Muscle layer of duodenum (tissue), 2 donors: ENCODE results near the gene RIOK1.

Experiments used
- H3K27ac ChIP-seq: one replicate; pipeline ENCODE4 v1.7.0; 2013; ENCODE audit warnings: mild to moderate bottlenecking, low read length
- H3K27me3 ChIP-seq: one replicate; pipeline ENCODE4 v1.7.0; 2013; ENCODE audit warnings: low read depth, mild to moderate bottlenecking, control low read depth, low read length
- H3K36me3 ChIP-seq, 2 donors: one replicate each; pipeline ENCODE4 v1.7.0; 2013; ENCODE audit warnings: low read length in 2 of 2, control low read depth in 1 of 2, mild to moderate bottlenecking in 1 of 2; ENCODE audit not compliant: insufficient read depth in 2 of 2, control insufficient read depth in 1 of 2
- H3K4me1 ChIP-seq, 2 donors: one replicate each; pipeline ENCODE4 v1.7.0; 2013; ENCODE audit warnings: low read length in 2 of 2, mild to moderate bottlenecking in 2 of 2, control low read depth in 1 of 2, moderate library complexity in 1 of 2; ENCODE audit not compliant: insufficient read depth in 2 of 2, control insufficient read depth in 1 of 2
- H3K4me3 ChIP-seq, 2 donors: one replicate each; pipeline ENCODE4 v1.7.0; 2013; ENCODE audit warnings: low read length in 2 of 2, low read depth in 1 of 2, mild to moderate bottlenecking in 1 of 2
- H3K9me3 ChIP-seq, 2 donors: one replicate each; pipeline ENCODE4 v1.7.0; 2013; ENCODE audit warnings: low read length in 2 of 2, control low read depth in 1 of 2, mild to moderate bottlenecking in 1 of 2; ENCODE audit not compliant: control insufficient read depth in 1 of 2
- donor health status: healthy.

RIOK1 gene

DNA sequence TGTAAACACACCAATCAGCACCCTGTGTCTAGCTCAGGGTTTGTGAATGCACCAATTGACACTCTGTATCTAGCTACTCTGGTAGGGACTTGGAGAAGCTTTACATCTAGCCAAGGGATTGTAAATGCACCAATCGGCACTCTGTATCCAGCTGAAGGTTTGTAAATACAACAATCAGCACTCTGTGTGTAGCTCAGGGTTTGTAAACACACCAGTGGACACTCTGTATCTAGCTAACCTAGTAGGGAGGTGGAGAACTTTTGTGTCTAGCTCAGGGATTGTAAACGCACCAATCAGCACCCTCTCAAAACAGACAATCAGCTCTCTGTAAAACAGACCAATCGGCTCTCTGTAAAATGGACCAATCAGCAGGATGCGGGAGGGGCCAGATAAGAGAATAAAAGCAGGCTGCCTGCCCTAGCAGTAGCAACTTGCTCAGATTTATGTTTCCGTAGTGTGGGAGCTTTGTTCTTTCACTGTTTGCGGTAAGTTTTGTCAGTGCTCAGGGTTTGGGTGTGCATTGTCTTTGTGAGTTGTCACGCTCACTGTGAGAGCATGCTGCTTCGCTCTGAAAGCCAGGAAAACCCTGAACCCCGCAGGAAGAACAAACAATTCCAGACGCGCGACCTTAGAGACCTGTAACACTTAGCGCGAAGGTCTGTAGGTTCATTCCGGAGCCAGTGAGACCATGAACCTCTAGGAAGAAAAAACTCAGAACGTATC lies 37.0 kb downstream of the RIOK1 start:
- Histone ChIP-seq H3K9me3 (no peaks in the 10 kb centered on the region), H3K4me1 (no peaks in the 10 kb centered on the region), H3K27me3 (no peaks in the 10 kb centered on the region), H3K4me3 (no peak overlapping the region), H3K27ac (no peak overlapping the region), H3K36me3 (no peaks in the 10 kb centered on the region)

DNA sequence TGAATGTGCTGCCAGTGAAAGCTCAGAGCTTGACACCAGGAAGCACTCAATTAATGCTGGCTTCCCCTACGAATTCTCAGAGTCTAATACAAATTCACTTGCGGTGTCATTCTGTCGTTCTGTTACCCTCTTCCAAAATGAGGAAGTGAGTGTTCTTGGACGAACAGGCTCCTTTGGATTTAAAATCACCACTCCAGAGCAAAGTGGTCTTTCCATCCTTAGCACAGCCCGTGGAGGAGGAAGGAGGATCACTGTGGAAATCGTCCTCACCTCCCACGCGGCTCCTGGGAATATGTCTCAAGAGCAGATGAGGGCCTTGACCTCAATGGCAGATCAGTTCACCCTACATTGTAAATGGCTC lies 41.7 kb downstream of the RIOK1 start:
- H3K27me3 ChIP-seq = no peaks in the 10 kb centered on the region
- H3K36me3 ChIP-seq = no peaks in the 10 kb centered on the region
- no peaks in the 10 kb centered on the region for H3K9me3 ChIP-seq
- no peak overlapping the region for H3K4me3 ChIP-seq
- H3K4me1 ChIP-seq = no peaks in the 10 kb centered on the region
- no peak overlapping the region for H3K27ac ChIP-seq

DNA sequence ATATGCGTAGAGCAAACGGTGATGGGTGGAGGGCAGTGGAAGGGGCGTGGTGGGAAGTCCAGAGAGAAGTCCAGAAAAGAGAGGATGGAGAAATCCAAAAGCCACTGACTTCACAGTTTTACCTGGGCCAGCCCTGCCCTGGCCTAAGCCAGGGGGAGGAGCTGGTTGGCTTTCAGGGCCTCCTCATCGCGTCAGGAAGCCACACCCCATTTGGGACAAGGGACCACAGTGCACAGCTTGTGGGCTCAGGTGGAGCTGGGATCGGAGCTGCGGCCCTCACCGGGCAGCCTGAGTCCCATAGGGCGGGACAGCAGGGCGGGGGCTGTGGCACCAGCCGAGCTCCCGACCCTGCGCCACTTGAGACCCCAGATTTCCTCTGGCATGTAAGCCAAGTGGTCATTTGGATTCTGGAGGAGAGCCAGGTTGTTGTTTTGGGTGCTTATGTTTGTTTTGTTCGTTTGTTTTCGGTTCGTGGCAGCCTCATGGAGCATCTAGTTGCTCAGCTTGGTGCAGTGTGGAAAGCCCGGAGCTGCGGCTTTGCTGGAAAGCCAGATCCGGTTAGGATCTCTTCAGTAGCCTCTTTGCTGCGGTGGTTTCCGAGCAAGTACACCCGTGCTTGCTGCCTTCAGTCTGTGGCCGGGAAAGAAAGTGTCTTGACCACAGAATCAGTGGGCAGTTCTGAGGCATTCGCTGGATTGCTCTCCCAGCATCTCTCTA lies 42.2 kb downstream of the RIOK1 start:
- H3K4me3 ChIP-seq = no peak overlapping the region

DNA sequence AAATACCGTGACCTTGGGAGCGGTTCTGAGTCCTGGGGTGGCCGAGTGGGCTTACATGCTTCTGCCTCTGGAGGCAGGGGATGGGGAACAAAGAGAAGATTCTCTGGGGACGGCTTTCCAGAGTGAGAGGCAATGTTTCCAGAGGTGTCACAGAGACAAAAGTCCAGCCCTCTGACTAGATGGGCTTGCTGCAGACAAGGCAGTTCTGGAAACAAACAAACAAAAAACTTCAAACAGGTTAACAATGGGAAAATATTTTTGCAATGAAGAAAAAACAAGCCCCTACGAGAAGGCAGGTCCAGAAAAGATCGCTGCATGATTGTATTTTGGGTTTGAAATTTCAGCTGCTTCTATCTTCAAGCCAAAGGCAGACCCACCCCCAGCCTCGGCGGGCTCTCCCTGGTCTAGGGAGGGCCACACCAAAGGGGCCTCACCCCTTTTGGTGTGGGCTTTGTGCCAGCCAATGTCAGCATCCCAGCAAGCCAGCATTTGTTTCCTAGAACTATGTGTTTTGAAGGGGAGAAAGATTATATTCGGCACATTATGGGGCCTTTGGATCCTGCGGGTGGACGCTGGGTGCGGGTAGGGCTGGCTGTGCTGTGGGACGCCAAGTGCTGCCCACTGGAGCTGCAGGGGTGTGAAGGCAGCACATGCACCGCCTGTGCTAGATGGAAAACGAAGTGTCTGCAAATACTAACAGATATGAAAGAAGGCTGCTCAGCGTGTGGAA lies 42.9 kb downstream of the RIOK1 start:
- no peaks in the 10 kb centered on the region for H3K4me1 ChIP-seq
- no peaks in the 10 kb centered on the region for H3K36me3 ChIP-seq
- no peak overlapping the region for H3K4me3 ChIP-seq
- no peak overlapping the region for H3K27ac ChIP-seq
- H3K27me3 ChIP-seq = no peaks in the 10 kb centered on the region
- no peaks in the 10 kb centered on the region for H3K9me3 ChIP-seq

More for the DNA sequence above, 42.2 kb downstream of the RIOK1 start:
- Histone ChIP-seq H3K36me3 (no peaks in the 10 kb centered on the region), H3K4me1 (no peaks in the 10 kb centered on the region), H3K27me3 (no peaks in the 10 kb centered on the region), H3K27ac (no peak overlapping the region), H3K9me3 (no peaks in the 10 kb centered on the region)

DNA sequence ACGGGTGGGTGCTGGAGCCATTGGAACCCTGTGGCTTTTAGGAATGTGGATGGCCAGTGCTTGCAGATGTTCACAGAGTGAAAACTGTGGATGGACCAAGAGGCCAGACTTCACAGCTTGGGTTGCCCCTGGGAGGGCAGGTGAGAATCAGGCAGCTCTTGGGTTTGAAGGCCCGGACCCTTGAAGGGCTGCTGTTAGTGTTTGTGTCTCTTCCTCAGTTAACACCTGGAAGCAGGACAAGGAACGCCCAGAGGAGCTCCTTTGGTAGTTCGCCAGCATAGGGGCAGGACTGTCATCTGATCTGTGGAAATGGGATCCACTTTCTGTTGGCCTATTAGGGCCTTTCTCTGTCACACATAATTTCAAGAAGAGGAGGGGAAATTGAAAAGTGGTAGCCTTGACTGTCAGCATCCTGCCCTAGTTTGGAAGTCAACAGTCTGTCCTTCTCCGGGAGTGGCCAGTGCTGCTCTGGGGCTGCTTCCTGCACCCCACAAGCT lies 43.6 kb downstream of the RIOK1 start:
- Histone ChIP-seq H3K27ac (no peak overlapping the region), H3K9me3 (no peaks in the 10 kb centered on the region), H3K36me3 (no peaks in the 10 kb centered on the region), H3K4me3 (no peak overlapping the region), H3K4me1 (no peaks in the 10 kb centered on the region), H3K27me3 (no peaks in the 10 kb centered on the region)

DNA sequence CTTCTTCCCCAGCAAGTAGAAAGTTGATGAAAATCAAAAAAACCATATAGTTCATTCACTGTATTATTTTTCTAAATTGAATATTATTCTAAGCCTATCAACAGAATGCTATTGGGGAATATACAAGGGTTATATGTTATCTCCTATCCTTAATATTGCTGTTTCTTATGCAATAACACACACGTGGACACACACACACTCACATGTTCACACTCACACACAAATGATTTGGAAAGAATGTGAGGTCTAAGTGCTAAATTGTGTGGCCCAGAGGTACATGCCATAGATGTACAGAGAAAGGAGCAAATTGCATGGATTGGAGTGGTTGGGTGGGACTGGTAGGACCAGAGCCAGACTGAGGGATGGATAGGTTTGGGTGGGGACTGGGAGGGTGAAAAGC lies 45.1 kb downstream of the RIOK1 start:
- Histone ChIP-seq H3K27me3 (no peaks in the 10 kb centered on the region), H3K4me3 (no peak overlapping the region), H3K9me3 (no peaks in the 10 kb centered on the region)

DNA sequence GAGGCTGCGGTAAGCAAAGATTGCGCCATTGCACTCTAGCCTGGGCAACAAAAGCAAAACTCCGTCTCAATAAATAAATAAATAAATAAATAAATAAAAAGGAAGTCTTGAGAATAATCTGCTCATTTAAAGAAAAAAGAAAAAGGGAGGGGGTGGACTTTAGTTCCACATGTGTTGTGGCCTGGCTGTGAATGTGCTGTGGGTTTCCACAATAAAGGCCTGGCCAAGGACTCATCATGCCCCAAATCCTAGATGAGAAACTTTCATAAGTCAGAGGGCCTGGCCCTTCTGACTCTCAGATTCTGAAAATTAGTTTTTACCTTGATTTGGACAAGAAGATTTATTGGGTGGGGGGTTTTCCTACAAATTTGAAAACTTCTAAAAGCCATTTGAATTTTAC lies 48.4 kb downstream of the RIOK1 start:
- no peaks in the 10 kb centered on the region for H3K9me3 ChIP-seq
- H3K27ac ChIP-seq = no peak overlapping the region
- no peak overlapping the region for H3K4me3 ChIP-seq
- H3K4me1 ChIP-seq = no peaks in the 10 kb centered on the region
- no peaks in the 10 kb centered on the region for H3K36me3 ChIP-seq
- H3K27me3 ChIP-seq = no peaks in the 10 kb centered on the region

More for the DNA sequence above, 45.1 kb downstream of the RIOK1 start:
- Histone ChIP-seq H3K27ac (no peak overlapping the region), H3K36me3 (no peaks in the 10 kb centered on the region), H3K4me1 (no peaks in the 10 kb centered on the region)

DNA sequence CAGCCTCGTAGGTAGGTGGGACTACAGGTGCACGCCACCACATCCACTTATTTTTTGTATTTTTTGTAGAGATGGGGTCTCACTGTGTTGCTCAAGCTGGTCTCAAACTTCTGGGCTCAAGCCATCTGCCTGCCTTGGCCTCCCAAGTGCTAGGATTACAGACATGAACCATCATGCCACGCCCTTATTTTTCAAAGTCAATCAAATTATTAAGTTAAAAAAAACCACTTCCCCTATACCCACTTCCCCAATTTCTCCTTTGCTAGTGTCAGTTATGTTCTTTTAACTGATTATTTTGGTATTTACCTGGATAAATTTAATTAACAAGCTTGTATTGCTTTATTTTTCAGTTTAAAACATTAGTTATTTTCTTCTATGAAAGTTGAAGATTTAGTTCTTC lies 49.6 kb downstream of the RIOK1 start:
- H3K27me3 ChIP-seq = no peaks in the 10 kb centered on the region
- H3K4me1 ChIP-seq = no peaks in the 10 kb centered on the region
- H3K27ac ChIP-seq = no peak overlapping the region
- H3K4me3 ChIP-seq = no peak overlapping the region
- H3K36me3 ChIP-seq = no peaks in the 10 kb centered on the region
- H3K9me3 ChIP-seq = no peaks in the 10 kb centered on the region

DNA sequence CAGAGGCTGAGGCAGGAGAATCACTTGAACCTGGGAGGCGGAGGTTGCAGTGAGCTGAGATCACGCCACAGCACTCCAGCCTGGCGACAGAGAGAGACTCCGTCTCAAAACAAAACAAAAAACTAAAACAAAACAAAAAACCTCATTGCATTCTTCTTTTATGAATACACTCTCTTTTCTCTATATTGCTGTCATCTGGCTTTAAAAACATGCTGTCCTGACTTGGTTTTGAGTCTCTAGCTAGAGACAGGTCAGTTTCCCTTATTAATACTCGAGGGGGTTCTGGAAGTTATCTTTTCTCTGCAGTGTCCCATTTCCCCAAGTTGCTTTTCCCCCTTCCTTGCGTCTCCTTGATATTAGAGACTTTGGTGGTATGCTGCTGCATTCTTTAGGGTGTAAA lies 50.9 kb downstream of the RIOK1 start:
- H3K27ac ChIP-seq = no peak overlapping the region
- no peaks in the 10 kb centered on the region for H3K9me3 ChIP-seq
- H3K4me1 ChIP-seq = no peaks in the 10 kb centered on the region
- no peaks in the 10 kb centered on the region for H3K36me3 ChIP-seq
- no peak overlapping the region for H3K4me3 ChIP-seq
- no peaks in the 10 kb centered on the region for H3K27me3 ChIP-seq

DNA sequence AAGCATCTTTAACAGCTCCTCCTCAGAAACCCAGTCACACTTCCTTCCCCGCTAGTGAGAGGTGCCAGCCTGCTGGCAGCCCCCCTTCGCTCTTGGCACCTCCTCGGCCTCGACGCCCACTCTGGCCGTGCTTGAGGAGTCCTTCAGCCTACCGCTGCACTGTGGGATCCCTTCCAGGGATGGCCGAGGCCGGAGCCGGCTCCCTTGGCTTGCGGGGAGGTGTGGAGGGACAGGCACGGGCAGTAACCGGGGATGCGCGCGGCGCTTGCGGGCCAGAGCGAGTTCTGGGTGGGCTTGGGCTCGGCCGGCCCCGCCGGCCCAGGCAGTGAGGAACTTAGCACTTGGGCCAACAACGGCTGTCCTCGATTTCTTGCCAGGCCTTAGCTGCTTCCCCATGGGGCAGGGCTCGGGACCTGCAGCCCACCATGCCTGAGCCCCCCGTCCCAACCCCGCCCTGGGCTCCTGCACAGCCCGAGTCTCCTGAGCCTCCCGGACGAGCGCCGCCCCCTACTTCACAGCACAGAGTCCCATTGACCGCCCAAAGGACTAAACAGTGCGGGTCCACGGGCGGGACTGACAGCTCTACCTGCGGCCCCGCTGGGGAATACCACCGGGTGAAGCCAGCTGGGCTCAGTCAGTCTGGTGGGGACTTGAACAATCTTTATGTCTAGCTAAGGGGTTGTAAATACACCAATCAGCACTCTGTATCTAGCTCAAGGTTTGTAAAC lies 51.6 kb downstream of the RIOK1 start:
- no peaks in the 10 kb centered on the region for H3K9me3 ChIP-seq
- H3K4me1 ChIP-seq = no peaks in the 10 kb centered on the region
- no peak overlapping the region for H3K27ac ChIP-seq
- H3K27me3 ChIP-seq = no peaks in the 10 kb centered on the region
- H3K36me3 ChIP-seq = no peaks in the 10 kb centered on the region
- no peak overlapping the region for H3K4me3 ChIP-seq

DNA sequence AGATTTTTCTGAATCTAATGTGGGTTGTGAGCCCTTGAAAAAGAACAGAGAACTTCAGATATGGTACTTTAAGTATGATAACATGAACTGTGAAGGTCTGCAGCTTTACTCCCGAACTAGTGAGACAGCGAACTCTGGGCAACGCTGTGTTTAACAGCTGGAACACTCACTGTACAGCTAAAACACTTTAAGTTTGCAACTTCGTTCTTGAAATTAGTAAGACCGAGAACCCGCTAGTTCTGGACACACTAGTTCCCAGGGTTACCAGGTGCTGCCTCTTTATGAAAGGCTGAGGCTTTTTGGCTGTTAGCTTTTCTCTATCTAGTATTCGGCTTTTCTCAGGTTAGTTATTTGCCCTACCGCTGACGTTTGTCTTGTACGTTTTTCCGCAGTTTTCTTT lies 52.9 kb downstream of the RIOK1 start:
- Histone ChIP-seq H3K9me3 (no peaks in the 10 kb centered on the region), H3K4me3 (no peak overlapping the region), H3K36me3 (no peaks in the 10 kb centered on the region), H3K27ac (no peak overlapping the region), H3K27me3 (no peaks in the 10 kb centered on the region), H3K4me1 (no peaks in the 10 kb centered on the region)
